H1 (cell line): ENCODE data around the gene LPP. TPM values are rescaled to one million over a fixed set of nuclear protein-coding genes. Genes with fewer than 3 reads are reported as not detected.

Source experiments
- ATF2 ChIP-seq: IDR thresholded peaks from 2 replicates; pipeline ENCODE4 v1.6.1; 2012; ENCODE audit warnings: low read length, inconsistent platforms
- CBX8 ChIP-seq: fragments of 300-800, 300-1000 bp; sonication (generic); IDR thresholded peaks from 2 replicates; pipeline ENCODE4 v1.7.1; 2016; ENCODE audit warnings: low read depth, low read length, borderline replicate concordance
- FOSL1 ChIP-seq: IDR thresholded peaks from 2 replicates; pipeline ENCODE4 v1.6.1; 2011; ENCODE audit warnings: mild to moderate bottlenecking, low read depth, low read length, moderate library complexity; ENCODE audit not compliant: insufficient read depth
- JUND ChIP-seq: IDR thresholded peaks from 2 replicates; pipeline ENCODE4 v1.6.1; 2011; ENCODE audit warnings: mild to moderate bottlenecking, improper control_type of control experiment, low read length
- KDM1A ChIP-seq: fragments of 200-600, 300-600 bp; sonication (generic); IDR thresholded peaks from 2 replicates; pipeline ENCODE4 v1.7.1; 2016; ENCODE audit warnings: mild to moderate bottlenecking, low read length, borderline replicate concordance
- polyA plus RNA-seq, 7 experiments: library from polyadenylated mRNA; depleted of rRNA in 3 of 7; stranded (reverse) in 5 of 7; unstranded in 2 of 7; fragments of >200 nt in 5 of 7; fragments of 200-250 nt in 2 of 7; gene quantifications; 1 replicate in 5 of 7; 2 replicates in 1 of 7; 4 replicates in 1 of 7; pipeline versions ENCODE4 v1.2.1 to v1.2.3, GENCODE V29; 2011 to 2013; ENCODE audit warnings: missing spikeins in 2 of 7, mixed read lengths in 2 of 7
- total RNA-seq: library from RNA; stranded (reverse); fragmentation: NEBNext Ultra II Directional; extraction: Animal tissue kit (Norgen Biotek cat#: 25700); gene quantifications from 2 replicates; pipeline ENCODE4 v1.2.1, GENCODE V29; 2021

LPP gene
- total and polyA plus RNA-seq, 2 of the 8 experiments (the other 6 are each of a cell fraction or from before 2014, with no cell fraction given) = 10.0 to 53.3 TPM

- TF ChIP-seq KDM1A (no peak), FOSL1 (no peak), CBX8 (no peak), ATF2 (no peak), JUND (no peak)
- TF ChIP-seq, all 59 proteins: peak for 0
These were observed 723.4 kb downstream of the LPP start (continued) for GRCh38 chr3:188877381-188877780.
